Small intestine (tissue), 7 donors: ENCODE results near the gene PAOX. TPM values are rescaled to one million over a fixed set of nuclear protein-coding genes. Genes with fewer than 3 reads are reported as not detected.
"Not testable (repeated sequence)": the region's sequence is repeated elsewhere in the genome, so short reads cannot be mapped to it uniquely, and the experiment has no call there.

Experiments
- DNase-seq, 2 donors: peaks; one replicate each; pipeline versions ENCODE4 v3.0.0 to v3.0.0-alpha.2; 2013
- FAIRE-seq: peaks from 2 replicates; lab custom pipeline; 2012; peaks lifted over from hg19 to GRCh38; lab: Jason Lieb, UNC
- H3K27ac ChIP-seq, 3 donors: one replicate each; pipeline ENCODE4 v1.5.1; 2013; ENCODE audit warnings: low read length in 2 of 3, mild to moderate bottlenecking in 2 of 3, control low read depth in 1 of 3, inconsistent platforms in 1 of 3, low read depth in 1 of 3, moderate library complexity in 1 of 3
- H3K27me3 ChIP-seq, 3 donors: one replicate each; pipeline ENCODE4 v1.6.1; 2013; ENCODE audit warnings: low read length in 3 of 3, inconsistent platforms in 1 of 3; ENCODE audit not compliant: control insufficient read depth in 3 of 3, insufficient read depth in 3 of 3
- H3K36me3 ChIP-seq, 3 donors: one replicate each; pipeline ENCODE4 v1.6.1; 2013; ENCODE audit warnings: low read length in 3 of 3, inconsistent platforms in 1 of 3, low read depth in 1 of 3, mild to moderate bottlenecking in 1 of 3, moderate library complexity in 1 of 3; ENCODE audit not compliant: control insufficient read depth in 3 of 3, insufficient read depth in 2 of 3
- H3K4me1 ChIP-seq, 3 donors: one replicate each; pipeline ENCODE4 v1.6.1; 2013; ENCODE audit warnings: low read length in 2 of 3, inconsistent platforms in 1 of 3, low read depth in 1 of 3, mild to moderate bottlenecking in 1 of 3, moderate library complexity in 1 of 3; ENCODE audit not compliant: control insufficient read depth in 3 of 3, insufficient read depth in 2 of 3
- H3K4me3 ChIP-seq, 3 donors: one replicate each; pipeline ENCODE4 v1.5.1; 2013; ENCODE audit warnings: low read length in 3 of 3, control low read depth in 1 of 3, inconsistent platforms in 1 of 3, low read depth in 1 of 3, mild to moderate bottlenecking in 1 of 3, moderate library complexity in 1 of 3
- H3K9me3 ChIP-seq, 2 donors: one replicate each; pipeline ENCODE4 v1.6.1; 2013; ENCODE audit warnings: low read depth in 1 of 2, low read length in 1 of 2; ENCODE audit not compliant: control insufficient read depth in 2 of 2, insufficient read depth in 1 of 2
- WGBS, 3 donors: extraction: QIAGEN DNeasy Blood & Tissue Kit; methylation state at CpG; one replicate each; pipeline ENCODE4 v1.1.7; 2013; 5-methylcytosine and 5-hydroxymethylcytosine counted together
- polyA plus RNA-seq, 4 donors: library from polyadenylated mRNA; stranded (reverse) in 3 of 4; unstranded in 1 of 4; fragments of 200-250 nt in 3 of 4; fragments of 120-200 nt in 1 of 4; gene quantifications; one replicate each; pipeline versions ENCODE4 v1.2.1 to v1.2.3, GENCODE V29; 2013
- donor health status: healthy with polysubstance abuse.
- donor health status: control.
- donor health status: control.
- donor health status: Bipolar disorder and iron deficiency.
- donor health status: healthy.

The PAOX gene
- polyA plus RNA-seq, 4 donors: 7.9 to 40.8 (median 11.4) TPM

DNA sequence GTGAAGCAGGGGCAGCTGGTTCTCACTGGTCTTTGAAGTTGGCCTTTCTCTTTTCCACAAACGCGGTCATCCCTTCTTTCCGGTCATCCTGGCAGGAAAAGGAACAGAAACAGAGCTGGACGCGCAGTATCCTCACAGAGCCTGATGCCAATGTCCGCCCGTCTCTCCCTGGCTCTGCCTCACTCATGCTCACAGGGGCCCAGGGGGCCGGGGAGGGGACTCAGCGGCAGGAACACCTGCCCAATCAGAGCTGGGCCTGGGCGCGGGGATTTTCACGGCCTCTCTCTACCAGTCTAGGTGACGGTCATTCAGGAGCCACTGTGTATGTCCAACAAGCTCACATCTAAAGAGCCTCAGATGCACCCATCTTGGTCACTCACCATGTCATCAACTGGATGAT is 16.2 kb upstream of the PAOX start:
- H3K4me1 ChIP-seq: peaks cover 0 to 25% (median 7%) of the 10 kb centered on the region in 3 donors
- no peak for FAIRE-seq
- H3K9me3 ChIP-seq: peaks cover 0 to 12% of the 10 kb centered on the region in 2 donors
- WGBS, 3 donors: 91 to 94% (median 93%) methylated on average over 13 of the region's 13 CpGs
- no peak for DNase-seq
- H3K4me3 ChIP-seq: no peak overlapping the region
- H3K36me3 ChIP-seq: peaks cover 9 to 57% (median 16%) of the 10 kb centered on the region in 3 donors
- no peak overlapping the region for H3K27ac ChIP-seq
- no peaks in the 10 kb centered on the region for H3K27me3 ChIP-seq

DNA sequence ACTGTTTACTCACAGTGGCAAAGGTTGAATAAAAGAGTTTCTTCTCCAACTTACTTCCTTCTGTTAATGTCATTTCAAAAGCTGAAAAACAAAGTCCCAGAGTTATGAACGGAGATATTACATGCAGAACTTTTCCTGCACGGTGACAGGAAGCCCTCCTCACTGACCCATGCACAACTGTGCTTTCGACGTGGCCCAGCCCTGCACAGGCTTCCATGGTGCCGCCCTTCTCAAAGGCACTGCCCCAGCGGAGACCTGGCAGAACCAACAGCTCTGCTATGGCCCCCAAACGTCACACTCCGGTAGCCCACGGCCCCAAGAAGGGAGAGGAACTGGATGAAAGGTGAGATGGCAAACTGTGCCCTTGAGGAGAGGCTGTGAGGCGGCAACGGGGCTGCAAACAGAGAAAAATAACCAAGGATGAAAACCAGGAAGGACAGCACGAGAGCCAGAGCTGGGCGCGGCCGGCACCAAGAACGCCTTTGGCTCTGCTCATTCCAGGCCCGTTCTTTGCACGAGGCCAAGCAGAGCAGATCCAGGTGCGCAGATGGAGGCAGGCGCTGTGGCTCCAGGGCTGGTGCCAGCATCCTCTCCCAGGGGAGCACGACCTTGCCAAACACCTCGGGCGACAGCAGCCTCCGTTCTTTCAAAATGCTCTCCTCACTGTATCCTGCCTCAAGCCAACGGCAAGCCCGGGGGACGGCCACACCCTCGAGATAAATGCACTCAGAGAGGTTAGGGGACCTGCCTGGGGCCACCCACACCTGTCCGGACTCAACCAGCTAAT is 14.2 kb upstream of the PAOX start:
- FAIRE-seq (no peak), DNase-seq (peak in 1 of 2 donors; percentile 61)
- WGBS, 3 donors: 27 to 70% (median 56%) methylated on average over 29 of the region's 29 CpGs
- H3K27me3 ChIP-seq: no peaks in the 10 kb centered on the region
- H3K9me3 ChIP-seq: peaks cover 0 to 8% of the 10 kb centered on the region in 2 donors
- H3K36me3 ChIP-seq: peaks cover 17 to 77% (median 26%) of the 10 kb centered on the region in 3 donors
- no peak overlapping the region for H3K4me3 ChIP-seq
- peaks cover 0 to 14% (median 4%) of the 10 kb centered on the region in 3 donors for H3K4me1 ChIP-seq
- peak overlapping the region in 2 of 3 donors; percentile 58 to 63 for H3K27ac ChIP-seq

DNA sequence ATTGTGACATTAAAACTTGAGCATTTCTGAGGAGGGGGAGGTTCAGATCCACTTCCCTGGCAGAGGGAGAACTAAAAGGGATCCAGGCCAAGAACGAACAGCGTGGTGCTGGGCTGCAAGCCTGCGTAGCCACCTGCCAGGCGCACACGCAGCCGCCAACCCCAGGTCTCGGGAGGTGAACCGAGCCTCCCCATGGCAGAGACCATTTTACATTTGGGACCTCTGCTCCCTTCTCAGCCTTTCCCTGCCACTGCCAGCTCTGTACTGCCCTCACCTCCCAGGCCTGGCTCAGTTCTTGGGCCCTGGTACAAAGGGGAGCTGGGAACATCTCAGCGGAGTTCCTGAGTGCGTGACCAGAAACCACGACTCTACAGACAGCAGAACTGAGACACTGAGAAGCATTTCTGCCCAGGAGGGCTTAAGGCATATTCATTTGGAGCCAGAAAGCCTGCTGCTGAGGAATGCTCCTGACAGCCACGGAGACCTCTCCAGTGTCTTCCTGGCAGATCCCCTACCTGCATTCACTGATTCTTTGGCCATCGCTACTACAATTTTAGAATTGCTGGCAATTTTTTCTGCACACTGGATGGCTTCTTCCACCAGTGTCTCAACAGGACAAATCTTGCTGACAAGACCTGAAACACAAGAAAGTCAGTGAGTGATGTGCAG is 13.5 kb upstream of the PAOX start:
- no peak overlapping the region for H3K4me3 ChIP-seq
- no peaks in the 10 kb centered on the region for H3K27me3 ChIP-seq
- peaks cover 0 to 8% of the 10 kb centered on the region in 2 donors for H3K9me3 ChIP-seq
- DNase-seq (no peak), FAIRE-seq (no peak)
- peaks cover 17 to 83% (median 32%) of the 10 kb centered on the region in 3 donors for H3K36me3 ChIP-seq
- H3K4me1 ChIP-seq: peaks cover 0 to 6% (median 2%) of the 10 kb centered on the region in 3 donors
- WGBS, 3 donors: 69 to 83% (median 81%) methylated on average over 13 of the region's 13 CpGs
- peak overlapping the region in 1 of 3 donors; percentile 37 for H3K27ac ChIP-seq

DNA sequence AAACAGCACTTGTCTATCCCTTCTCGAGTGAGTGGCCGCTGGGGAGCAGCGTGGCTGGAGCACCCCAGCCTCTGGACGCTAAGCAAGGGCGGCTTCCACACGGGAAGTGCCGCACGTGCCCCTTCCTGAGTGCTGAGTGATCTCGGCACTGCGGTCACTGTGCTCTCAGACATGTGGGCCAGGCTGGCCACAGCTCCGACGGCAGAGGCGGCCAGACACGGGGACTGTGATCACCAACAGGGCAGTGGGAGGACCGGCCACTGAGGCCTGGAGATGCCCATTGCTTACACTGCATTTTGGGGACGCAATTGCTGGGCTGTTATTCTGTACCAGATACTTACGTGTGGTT is 13.0 kb upstream of the PAOX start:
- DNase-seq (no peak), FAIRE-seq (no peak)
- Histone ChIP-seq H3K27me3 (no peaks in the 10 kb centered on the region), H3K27ac (no peak overlapping the region), H3K4me3 (no peak overlapping the region), H3K4me1 (peaks cover 0 to 2% (median 0%) of the 10 kb centered on the region in 3 donors), H3K9me3 (peaks cover 0 to 5% of the 10 kb centered on the region in 2 donors), H3K36me3 (peaks cover 17 to 86% (median 35%) of the 10 kb centered on the region in 3 donors)
- WGBS, 3 donors: 85 to 88% (median 86%) methylated on average over 17 of the region's 17 CpGs

DNA sequence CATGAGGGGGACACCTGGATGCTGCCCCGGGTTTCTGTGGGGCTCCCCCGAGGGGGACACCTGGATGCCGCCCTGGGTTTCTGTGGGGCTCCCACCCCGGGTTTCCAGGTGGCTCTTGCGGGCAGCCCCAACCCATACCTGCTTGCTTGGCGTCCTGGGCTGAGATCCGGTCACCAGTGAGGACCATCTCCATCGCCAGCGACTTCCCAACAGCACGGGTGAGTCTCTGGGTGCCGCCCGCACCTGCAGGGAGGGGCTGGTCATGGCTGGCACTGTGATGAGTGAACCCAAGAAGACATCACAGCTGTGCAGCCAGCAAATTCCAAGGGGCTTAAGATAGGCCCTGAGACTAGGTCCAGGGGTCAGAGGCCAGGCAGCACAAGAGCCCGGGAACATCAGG is 12.3 kb upstream of the PAOX start:
- WGBS, 3 donors: 89 to 95% (median 94%) methylated on average over 13 of the region's 13 CpGs
- Histone ChIP-seq H3K4me1 (peaks cover 0 to 2% (median 0%) of the 10 kb centered on the region in 3 donors), H3K36me3 (peaks cover 17 to 86% (median 35%) of the 10 kb centered on the region in 3 donors), H3K4me3 (no peak overlapping the region), H3K27me3 (no peaks in the 10 kb centered on the region), H3K27ac (no peak overlapping the region), H3K9me3 (no peaks in the 10 kb centered on the region)
- DNase-seq (no peak), FAIRE-seq (no peak)

DNA sequence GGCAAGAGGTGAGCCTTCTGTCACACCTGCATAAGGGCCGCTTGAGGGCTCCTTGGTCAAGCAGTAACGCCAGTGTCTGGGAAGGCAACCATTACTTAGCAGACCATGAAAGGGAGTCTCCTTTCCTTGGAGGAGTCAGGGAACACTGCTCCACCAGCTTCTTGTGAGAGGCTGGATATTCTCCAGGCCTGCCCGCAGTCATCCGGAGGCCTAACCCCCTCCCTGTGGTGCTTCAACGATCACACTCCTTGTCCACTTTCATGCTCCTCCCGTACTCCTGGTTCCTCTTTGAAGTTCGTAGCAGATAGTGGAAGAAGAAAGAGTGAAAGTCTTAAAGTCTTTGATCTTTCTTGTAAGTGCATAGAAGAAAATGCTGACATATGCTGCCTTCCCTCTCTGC is 11.6 kb upstream of the PAOX start:
- not testable (repeated sequence) for H3K9me3 ChIP-seq, H3K27me3 ChIP-seq, H3K4me3 ChIP-seq, H3K4me1 ChIP-seq, H3K27ac ChIP-seq, FAIRE-seq, DNase-seq
- H3K36me3 ChIP-seq: peaks cover 17 to 79% (median 35%) of the 10 kb centered on the region in 3 donors
- 77 to 89% (median 80%) methylated on average over 1 to 4 of the region's 7 CpGs for WGBS, 3 donors

DNA sequence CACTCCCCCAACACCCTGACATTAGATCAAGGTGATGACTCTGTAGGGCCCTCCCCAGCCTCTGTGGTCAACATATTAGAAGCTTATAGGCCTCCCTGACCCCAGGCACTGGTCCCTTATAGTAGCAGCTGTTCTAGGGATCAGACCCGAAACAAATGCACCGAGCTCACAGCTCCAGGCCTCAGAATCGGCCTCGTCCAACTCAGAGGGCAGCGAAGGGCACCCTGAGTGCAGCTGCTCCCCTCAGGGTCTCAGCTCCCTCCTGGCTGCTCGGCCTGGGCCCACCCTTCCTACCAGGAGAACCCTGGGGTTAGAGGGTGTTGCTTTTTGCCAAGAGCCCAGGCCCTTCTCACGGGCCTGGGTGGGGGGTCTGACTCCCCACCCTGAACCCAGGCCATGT is 10.9 kb upstream of the PAOX start:
- H3K4me1 ChIP-seq: peaks cover 0 to 2% (median 0%) of the 10 kb centered on the region in 3 donors
- no peak overlapping the region for H3K27ac ChIP-seq
- H3K4me3 ChIP-seq: no peak overlapping the region
- H3K36me3 ChIP-seq: peaks cover 12 to 72% (median 35%) of the 10 kb centered on the region in 3 donors
- no peaks in the 10 kb centered on the region for H3K9me3 ChIP-seq
- no peaks in the 10 kb centered on the region for H3K27me3 ChIP-seq
- DNase-seq (no peak), FAIRE-seq (no peak)
- 90 to 94% (median 91%) methylated on average over 7 of the region's 7 CpGs for WGBS, 3 donors

DNA sequence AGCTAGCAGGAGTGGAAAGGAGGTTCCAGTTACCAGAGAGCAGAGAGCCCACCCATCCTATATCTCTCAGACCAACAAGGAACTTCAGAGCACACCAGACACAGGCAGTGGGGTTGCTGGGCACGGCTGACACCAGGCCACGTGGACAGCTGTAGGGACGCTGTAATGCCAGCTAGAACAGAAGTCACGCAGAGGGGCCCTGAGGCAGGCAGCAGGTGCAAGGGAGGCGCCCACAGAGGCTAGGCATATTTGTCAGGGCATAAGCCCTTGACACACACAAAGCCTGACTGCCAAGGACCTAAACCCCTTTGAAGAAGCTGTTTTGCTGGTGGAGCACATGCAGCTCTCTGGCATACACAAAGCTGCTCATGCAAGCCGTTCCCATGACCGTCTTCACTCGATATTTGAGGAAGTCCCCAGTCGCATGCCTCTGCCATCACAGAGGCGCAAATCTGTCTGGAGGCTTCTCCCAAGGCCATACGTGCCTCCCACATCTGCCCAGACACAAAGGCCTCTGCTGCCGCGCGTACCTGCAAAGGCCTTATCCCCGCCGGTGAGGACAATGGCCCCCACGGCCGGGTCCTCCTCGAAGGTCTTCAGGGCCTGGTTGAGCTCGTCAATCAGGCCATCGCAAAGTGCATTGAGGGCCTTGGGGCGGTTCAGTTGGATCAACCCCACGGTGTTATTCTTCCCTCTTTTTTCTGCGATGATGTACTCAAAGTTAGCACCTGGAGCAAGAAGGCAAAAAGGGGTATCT is 8.9 kb upstream of the PAOX start:
- H3K36me3 ChIP-seq: peaks cover 12 to 55% (median 32%) of the 10 kb centered on the region in 3 donors
- no peak for DNase-seq
- no peaks in the 10 kb centered on the region for H3K4me1 ChIP-seq
- no peaks in the 10 kb centered on the region for H3K9me3 ChIP-seq
- H3K4me3 ChIP-seq: no peak overlapping the region
- no peak for FAIRE-seq
- 90 to 91% (median 91%) methylated on average over 24 of the region's 24 CpGs for WGBS, 3 donors
- H3K27ac ChIP-seq: no peak overlapping the region
- no peaks in the 10 kb centered on the region for H3K27me3 ChIP-seq
